ENCODE data around the gene GMDS. TPM values are rescaled to one million over a fixed set of nuclear protein-coding genes. Genes with fewer than 3 reads are reported as not detected.
"Not testable (repeated sequence)": the region's sequence is repeated elsewhere in the genome, so short reads cannot be mapped to it uniquely, and the experiment has no call there.

The GMDS gene
- total and polyA plus RNA-seq, 2 of the 13 experiments (the other 11 are each of a cell fraction or from before 2014, with no cell fraction given): 64.4 to 112 TPM

- peaks cover 4% of the 10 kb centered on the region; the same call in 1 of the 2 replicates for H4K20me1 ChIP-seq (ENCODE audit: insufficient read depth, low read length)
- no peaks in the 10 kb centered on the region for H3K79me2 ChIP-seq (ENCODE audit: insufficient read depth, low read length)
- ChIA-PET CTCF (ENCODE audit: low intra/inter-chr PET ratio, low total read pairs) (no interaction called here), POLR2A (no interaction called here)
- H3K27me3 ChIP-seq (ENCODE audit: control insufficient read depth in 1 of 2, insufficient read depth in 2 of 2, low read length in 2 of 2): no peaks in the 10 kb centered on the region
- H3K4me2 ChIP-seq (ENCODE audit: low read depth, low read length): no peak overlapping the region
- H3K36me3 ChIP-seq (replicated peaks in 1 of 2; ENCODE audit: control insufficient read depth in 1 of 2, insufficient read depth in 2 of 2, low read length in 2 of 2): peaks cover 2 to 26% of the 10 kb centered on the region in 2 experiments; a peak in 3 of 5 replicates
- BruUV-seq (replicated peaks): no TSS peak
- FAIRE-seq: no peak
- in situ Hi-C loops (cut with HindIII; ENCODE audit: extremely low pct_ligation_motif_present, low pct_unique_long_range_greater_than_20kb) (no loop called here), intact Hi-C loops (cut with micrococcal nuclease; ENCODE audit: unreplicated experiment) (no loop called here)
- no peak for ATAC-seq
- WGBS (ENCODE audit: low lambda C conversion rate): 100% methylated on average over 3 of the region's 3 CpGs
- H3K4me3 ChIP-seq (replicated peaks in 1 of 3; ENCODE audit: insufficient read depth in 1 of 3, low read depth in 2 of 3, low read length in 3 of 3): no peak overlapping the region
- H2AFZ ChIP-seq (ENCODE audit: low read length): no peak overlapping the region
- no peak overlapping the region for H3K27ac ChIP-seq (ENCODE audit: extremely low read length, insufficient read depth, low read length)
- no peaks in the 10 kb centered on the region for H3K9me3 ChIP-seq (ENCODE audit: low read length)
- no peak for DNase-seq (ENCODE audit: low spot score)
- TF ChIP-seq FOXO4 (CRISPR knock-in tag; conservative IDR thresholded peaks at IDR 0.05): no peak
- no peak for TF ChIP-seq REXO4 (CRISPR knock-in tag; IDR thresholded peaks at IDR 0.05; ENCODE audit: borderline replicate concordance)
- TF ChIP-seq ZNF10 (CRISPR knock-in tag; IDR thresholded peaks at IDR 0.05; ENCODE audit: borderline replicate concordance, low read depth): no peak
- no peak for TF ChIP-seq ZNF543 (CRISPR knock-in tag; IDR thresholded peaks at IDR 0.05)
- no peak for TF ChIP-seq THAP7 (CRISPR knock-in tag; IDR thresholded peaks at IDR 0.05)
- no peak for TF ChIP-seq HMG20B (CRISPR knock-in tag; conservative IDR thresholded peaks at IDR 0.05)
- TF ChIP-seq MAFF (IDR thresholded peaks at IDR 0.05; ENCODE audit: low read depth, low read length): no peak
- no peak for TF ChIP-seq ZSCAN22 (CRISPR knock-in tag; IDR thresholded peaks at IDR 0.05)
- no peaks in the 10 kb centered on the region for H3K4me1 ChIP-seq (ENCODE audit: insufficient read depth, low read length)
- no peak overlapping the region for H3K9ac ChIP-seq (ENCODE audit: insufficient read depth, low read depth, low read length)
These were observed 398.8 kb downstream of the GMDS start for GRCh38 chr6:1846611-1847010.

GRCh38 chr6:1845543-1845942 lies 399.9 kb downstream of the GMDS start:
- 100% methylated on average over 4 of the region's 5 CpGs for WGBS (ENCODE audit: low lambda C conversion rate)
- H3K9ac ChIP-seq (ENCODE audit: insufficient read depth, low read depth, low read length); CTCF ChIA-PET (ENCODE audit: low intra/inter-chr PET ratio, low total read pairs); H3K4me2 ChIP-seq (ENCODE audit: low read depth, low read length); H2AFZ ChIP-seq (ENCODE audit: low read length); BruUV-seq (replicated peaks); H3K4me3 ChIP-seq (replicated peaks in 1 of 3; ENCODE audit: insufficient read depth in 1 of 3, low read depth in 2 of 3, low read length in 3 of 3); H3K79me2 ChIP-seq (ENCODE audit: insufficient read depth, low read length); POLR2A ChIA-PET; in situ Hi-C loops (cut with HindIII; ENCODE audit: extremely low pct_ligation_motif_present, low pct_unique_long_range_greater_than_20kb); H3K27ac ChIP-seq (ENCODE audit: extremely low read length, insufficient read depth, low read length); FAIRE-seq; H3K4me1 ChIP-seq (ENCODE audit: insufficient read depth, low read length); H3K9me3 ChIP-seq (ENCODE audit: low read length); H3K27me3 ChIP-seq (ENCODE audit: control insufficient read depth in 1 of 2, insufficient read depth in 2 of 2, low read length in 2 of 2); intact Hi-C loops (cut with micrococcal nuclease; ENCODE audit: unreplicated experiment); DNase-seq (ENCODE audit: low spot score); ATAC-seq; H4K20me1 ChIP-seq (ENCODE audit: insufficient read depth, low read length): not testable (repeated sequence)
- H3K36me3 ChIP-seq (replicated peaks in 1 of 2; ENCODE audit: control insufficient read depth in 1 of 2, insufficient read depth in 2 of 2, low read length in 2 of 2): peaks cover 2 to 28% of the 10 kb centered on the region in 2 experiments; a peak in 3 of 5 replicates
